ENCODE data around the gene MPL. TPM values are rescaled to one million over a fixed set of nuclear protein-coding genes. Genes with fewer than 3 reads are reported as not detected.

Gene MPL
- total RNA-seq, 8 experiments from 2014 or later = 0.05 to 0.08 TPM; not detected in 6

- H3K4me3 ChIP-seq = no peak overlapping the region
- 60 to 100% (median 89%) methylated on average over 1 to 4 of the region's 4 CpGs for WGBS, 10 experiments
- ATAC-seq (replicated peaks in 6 of 8) = no peak
- in situ Hi-C loops (cut with MboI; ENCODE audit: low pct_unique_long_range_greater_than_20kb in 2 of 9, low sequenced_read_pairs in 9 of 9, unreplicated experiment in 9 of 9) = no loop called here
- no peak overlapping the region for H3K27ac ChIP-seq
- H3K4me1 ChIP-seq (replicated peaks in 1 of 2) = peaks cover 6 to 10% of the 10 kb centered on the region in 2 donors
Observed at GRCh38 chr1:43344267-43344850, 6.7 kb downstream of the MPL start.

- H3K27ac ChIP-seq = no peak overlapping the region
- 17 to 100% (median 90%) methylated on average over 1 to 3 of the region's 3 CpGs; no CpG with 5 or more reads in 1 of the 10 experiments for WGBS, 10 experiments
- peaks cover 12 to 16% of the 10 kb centered on the region in 2 donors for H3K4me1 ChIP-seq (replicated peaks in 1 of 2)
- no peak for ATAC-seq (replicated peaks in 6 of 8)
- no peak overlapping the region for H3K4me3 ChIP-seq
- in situ Hi-C loops (cut with MboI; ENCODE audit: low pct_unique_long_range_greater_than_20kb in 2 of 9, low sequenced_read_pairs in 9 of 9, unreplicated experiment in 9 of 9) = no loop called here
Observed at GRCh38 chr1:43345120-43345519, 7.5 kb downstream of the MPL start.

GRCh38 chr1:43346636-43347035 lies 9.0 kb downstream of the MPL start:
- 83 to 100% (median 92%) methylated on average over 1 to 5 of the region's 5 CpGs; no CpG with 5 or more reads in 4 of the 10 experiments for WGBS, 10 experiments
- ATAC-seq (replicated peaks in 6 of 8) = no peak
- in situ Hi-C loops (cut with MboI; ENCODE audit: low pct_unique_long_range_greater_than_20kb in 2 of 9, low sequenced_read_pairs in 9 of 9, unreplicated experiment in 9 of 9) = no loop called here
- Histone ChIP-seq H3K4me1 (replicated peaks in 1 of 2) (peaks cover 12 to 16% of the 10 kb centered on the region in 2 donors), H3K4me3 (no peak overlapping the region), H3K27ac (no peak overlapping the region)

- peak; percentile 41 to 64 (median 49) for ATAC-seq (replicated peaks in 6 of 8)
- peaks cover 12 to 16% of the 10 kb centered on the region in 2 donors for H3K4me1 ChIP-seq (replicated peaks in 1 of 2)
- 0 to 100% (median 67%) methylated on average over 1 to 15 of the region's 22 CpGs; no CpG with 5 or more reads in 2 of the 10 experiments for WGBS, 10 experiments
- H3K27ac ChIP-seq = peak overlapping the region; percentile 67 to 86
- H3K4me3 ChIP-seq = peak overlapping the region; percentile 17 to 32 (median 26)
- in situ Hi-C loops (cut with MboI; ENCODE audit: low pct_unique_long_range_greater_than_20kb in 2 of 9, low sequenced_read_pairs in 9 of 9, unreplicated experiment in 9 of 9) = no loop called here
Observed at GRCh38 chr1:43348343-43348808, 10.8 kb downstream of the MPL start.

- peak; percentile 89 to 93 (median 90) for ATAC-seq (replicated peaks in 6 of 8)
- Histone ChIP-seq H3K4me3 (peak overlapping the region; percentile 17 to 32 (median 26)), H3K4me1 (replicated peaks in 1 of 2) (peaks cover 12 to 16% of the 10 kb centered on the region in 2 donors), H3K27ac (peak overlapping the region; percentile 81 to 86)
- in situ Hi-C loops (cut with MboI; ENCODE audit: low pct_unique_long_range_greater_than_20kb in 2 of 9, low sequenced_read_pairs in 9 of 9, unreplicated experiment in 9 of 9) = no loop called here
- WGBS, 10 experiments = 2 to 13% (median 11%) methylated on average over 5 to 14 of the region's 72 CpGs; no CpG with 5 or more reads in 5 of the 10 experiments
Observed at GRCh38 chr1:43348809-43349593, 11.4 kb downstream of the MPL start.

- no peak for ATAC-seq (replicated peaks in 6 of 8)
- WGBS, 10 experiments = 32 to 100% (median 64%) methylated on average over 1 to 11 of the region's 11 CpGs
- in situ Hi-C loops (cut with MboI; ENCODE audit: low pct_unique_long_range_greater_than_20kb in 2 of 9, low sequenced_read_pairs in 9 of 9, unreplicated experiment in 9 of 9) = no loop called here
- Histone ChIP-seq H3K4me3 (peak overlapping the region; percentile 17 to 32 (median 26)), H3K27ac (peak overlapping the region; percentile 81 to 86), H3K4me1 (replicated peaks in 1 of 2) (peaks cover 12 to 16% of the 10 kb centered on the region in 2 donors)
Observed at GRCh38 chr1:43349594-43350306, 12.1 kb downstream of the MPL start.

- no peak overlapping the region for H3K4me3 ChIP-seq
- H3K4me1 ChIP-seq (replicated peaks in 1 of 2) = peaks cover 12 to 16% of the 10 kb centered on the region in 2 donors
- in situ Hi-C loops (cut with MboI; ENCODE audit: low pct_unique_long_range_greater_than_20kb in 2 of 9, low sequenced_read_pairs in 9 of 9, unreplicated experiment in 9 of 9) = no loop called here
- no peak overlapping the region for H3K27ac ChIP-seq
- WGBS, 10 experiments = 80 to 100% (median 100%) methylated on average over 1 of the region's 1 CpG; no CpG with 5 or more reads in 3 of the 10 experiments
- ATAC-seq (replicated peaks in 6 of 8) = no peak
Observed at GRCh38 chr1:43350976-43351375, 13.4 kb downstream of the MPL start.

- H3K4me3 ChIP-seq = no peak overlapping the region
- in situ Hi-C loops (cut with MboI; ENCODE audit: low pct_unique_long_range_greater_than_20kb in 2 of 9, low sequenced_read_pairs in 9 of 9, unreplicated experiment in 9 of 9) = no loop called here
- peaks cover 12 to 16% of the 10 kb centered on the region in 2 donors for H3K4me1 ChIP-seq (replicated peaks in 1 of 2)
- 31 to 100% (median 88%) methylated on average over 3 to 10 of the region's 10 CpGs for WGBS, 10 experiments
- no peak overlapping the region for H3K27ac ChIP-seq
- ATAC-seq (replicated peaks in 6 of 8) = no peak
Observed at GRCh38 chr1:43351421-43352350, 14.1 kb downstream of the MPL start.

GRCh38 chr1:43352351-43352705 lies 14.7 kb downstream of the MPL start:
- no peak for ATAC-seq (replicated peaks in 6 of 8)
- no peak overlapping the region for H3K27ac ChIP-seq
- WGBS, 10 experiments = 60% methylated on average over 1 of the region's 2 CpGs; no CpG with 5 or more reads in 9 of the 10 experiments
- H3K4me1 ChIP-seq (replicated peaks in 1 of 2) = peaks cover 12 to 16% of the 10 kb centered on the region in 2 donors
- H3K4me3 ChIP-seq = no peak overlapping the region
- in situ Hi-C loops (cut with MboI; ENCODE audit: low pct_unique_long_range_greater_than_20kb in 2 of 9, low sequenced_read_pairs in 9 of 9, unreplicated experiment in 9 of 9) = no loop called here

- 42 to 100% (median 75%) methylated on average over 2 to 3 of the region's 3 CpGs; no CpG with 5 or more reads in 2 of the 10 experiments for WGBS, 10 experiments
- in situ Hi-C loops (cut with MboI; ENCODE audit: low pct_unique_long_range_greater_than_20kb in 2 of 9, low sequenced_read_pairs in 9 of 9, unreplicated experiment in 9 of 9) = no loop called here
- ATAC-seq (replicated peaks in 6 of 8) = no peak
- Histone ChIP-seq H3K4me1 (replicated peaks in 1 of 2) (peaks cover 16 to 20% of the 10 kb centered on the region in 2 donors), H3K4me3 (no peak overlapping the region), H3K27ac (no peak overlapping the region)
Observed at GRCh38 chr1:43352881-43353280, 15.3 kb downstream of the MPL start.

- ATAC-seq (replicated peaks in 6 of 8) = no peak
- Histone ChIP-seq H3K27ac (no peak overlapping the region), H3K4me3 (no peak overlapping the region), H3K4me1 (replicated peaks in 1 of 2) (peaks cover 10% of the 10 kb centered on the region in 2 donors)
- WGBS, 10 experiments = 56 to 100% (median 82%) methylated on average over 1 to 2 of the region's 2 CpGs; no CpG with 5 or more reads in 2 of the 10 experiments
- in situ Hi-C loops (cut with MboI; ENCODE audit: low pct_unique_long_range_greater_than_20kb in 2 of 9, low sequenced_read_pairs in 9 of 9, unreplicated experiment in 9 of 9) = no loop called here
Observed at GRCh38 chr1:43354471-43354870, 16.9 kb downstream of the MPL start.

- in situ Hi-C loops (cut with MboI; ENCODE audit: low pct_unique_long_range_greater_than_20kb in 2 of 9, low sequenced_read_pairs in 9 of 9, unreplicated experiment in 9 of 9) = no loop called here
Observed at GRCh38 chr1:43354936-43355335, 17.3 kb downstream of the MPL start.

More at GRCh38 chr1:43354936-43355335, 17.3 kb downstream of the MPL start:
- Histone ChIP-seq H3K4me3 (no peak overlapping the region), H3K27ac (no peak overlapping the region), H3K4me1 (replicated peaks in 1 of 2) (peaks cover 5 to 7% of the 10 kb centered on the region in 2 donors)
- 67 to 100% (median 80%) methylated on average over 1 to 2 of the region's 2 CpGs; no CpG with 5 or more reads in 7 of the 10 experiments for WGBS, 10 experiments
- ATAC-seq (replicated peaks in 6 of 8) = peak in 1 of 8 experiments; percentile 13

Measured in motor neuron (in vitro differentiated cells).